Measurements from ENCODE around the gene SBNO1.

GRCh38 chr12:123354600-123354999 lies 10.0 kb downstream of the SBNO1 start:
- TF ChIP-seq CTCF (IDR thresholded peaks at IDR 0.05; ENCODE audit: low read depth, low read length) (no peak), EZH2phosphoT487 (IDR thresholded peaks at IDR 0.05; ENCODE audit: low read depth) (no peak)
